PC-3 (cell line): ENCODE results near the gene TBC1D5. TPM values are rescaled to one million over a fixed set of nuclear protein-coding genes. Genes with fewer than 3 reads are reported as not detected.

Experiments used
- ATAC-seq: fragments of 200-7000 bp; cut with Tn5 transposase; 2 replicates; pipeline ENCODE4 v1.9.1; 2020; ENCODE audit warnings: mild to moderate bottlenecking, moderate library complexity
- BruUV-seq: library from RNA; stranded (reverse); fragments of 400-500 nt; replicated peaks from 2 replicates; lab custom pipeline; 2021; lab: Mats Ljungman, UMichigan
- CTCF ChIA-PET: fragments of 300-600 bp; sonication (Branson Sonifier 250); formaldehyde crosslinking; loops from one replicate; lab custom pipeline; 2022; ENCODE audit warnings: antibody characterized with exemption; lab: Charles Lee
- POLR2A ChIA-PET: fragments of 300-600 bp; sonication (Branson Sonifier 250); formaldehyde crosslinking; loops from one replicate; lab custom pipeline; 2022; ENCODE audit warnings: antibody characterized with exemption; ENCODE audit not compliant: unreplicated experiment; lab: Charles Lee
- DNase-seq: peaks from one replicate; pipeline ENCODE4 v3.0.0-alpha.2; 2015
- H2AFZ ChIP-seq: fragments of 300-600 bp; sonication (generic); 2 replicates; pipeline ENCODE4 v1.6.0; 2016; ENCODE audit warnings: antibody characterized with exemption, low read length
- H3F3A ChIP-seq: fragments of 300-600 bp; sonication (generic); one replicate; pipeline ENCODE4 v1.6.0; 2017; ENCODE audit warnings: antibody characterized with exemption, low read length, control low read depth, mild to moderate bottlenecking; ENCODE audit not compliant: unreplicated experiment
- H3K27ac ChIP-seq: fragments of 300-600 bp; sonication (generic); 2 replicates; pipeline ENCODE4 v1.5.1; 2016; ENCODE audit warnings: mild to moderate bottlenecking, low read length
- H3K27me3 ChIP-seq: fragments of 300-600 bp; sonication (generic); 2 replicates; pipeline ENCODE4 v1.6.1; 2016; ENCODE audit warnings: low read length, mixed read lengths
- H3K36me3 ChIP-seq: fragments of 300-600 bp; sonication (generic); 2 replicates; pipeline ENCODE4 v1.6.1; 2016; ENCODE audit warnings: low read depth, mixed run types, low read length, mixed read lengths
- H3K4me1 ChIP-seq: fragments of 300-600 bp; sonication (generic); 2 replicates; pipeline ENCODE4 v1.5.1; 2016; ENCODE audit warnings: low read length; ENCODE audit not compliant: insufficient read depth
- H3K4me2 ChIP-seq: fragments of 300-600 bp; sonication (generic); 2 replicates; pipeline ENCODE4 v1.6.0; 2016; ENCODE audit warnings: low read length
- H3K4me3 ChIP-seq: fragments of 300-600 bp; sonication (generic); 2 replicates; pipeline ENCODE4 v1.5.1; 2016; ENCODE audit warnings: mild to moderate bottlenecking, low read length, mixed read lengths
- H3K79me2 ChIP-seq: fragments of 300-600 bp; sonication (generic); 2 replicates; pipeline ENCODE4 v1.6.1; 2017; ENCODE audit warnings: low read length, mixed read lengths
- H3K9ac ChIP-seq: fragments of 300-600 bp; sonication (generic); 2 replicates; pipeline ENCODE4 v1.6.0; 2016; ENCODE audit warnings: mild to moderate bottlenecking, low read length
- H3K9me2 ChIP-seq: fragments of 300-600 bp; sonication (generic); replicated peaks from 2 replicates; pipeline ENCODE4 v1.6.1; 2016; ENCODE audit warnings: mixed run types, low read length, mixed read lengths
- H3K9me3 ChIP-seq: fragments of 300-600 bp; sonication (generic); 2 replicates; pipeline ENCODE4 v1.6.1; 2016; ENCODE audit warnings: low read length, mixed read lengths
- H4K20me1 ChIP-seq: fragments of 300-600 bp; sonication (generic); 2 replicates; pipeline ENCODE4 v1.6.1; 2016; ENCODE audit warnings: low read length, mixed read lengths
- EZH2 ChIP-seq: fragments of 300-600 bp; sonication (generic); IDR thresholded peaks from one replicate; pipeline ENCODE4 v1.6.1; 2017; ENCODE audit warnings: antibody characterized with exemption, mild to moderate bottlenecking, low read length; ENCODE audit not compliant: unreplicated experiment
- EZH2phosphoT487 ChIP-seq: fragments of 300-600 bp; sonication (generic); IDR thresholded peaks from 2 replicates; pipeline ENCODE4 v1.6.1; 2018; ENCODE audit warnings: mild to moderate bottlenecking, antibody characterized with exemption, low read length, borderline replicate concordance
- intact Hi-C: fragments of 100-400 bp; cut with micrococcal nuclease; formaldehyde crosslinking; loops from 2 replicates; pipeline ENCODE4 v1.9.0; 2023
- total RNA-seq: library from RNA; depleted of rRNA; stranded (reverse); fragments of >200 nt; gene quantifications from 2 replicates; pipeline ENCODE4 v1.2.3, GENCODE V29; 2014
- TF ChIP-seq, protein P1 (sequence below): fragments of 300-600 bp; sonication (generic); conservative IDR thresholded peaks from 2 replicates; pipeline ENCODE4 v1.5.1; 2017; ENCODE audit warnings: antibody characterized with exemption, low read depth, mild to moderate bottlenecking, low read length

The TBC1D5 gene
- total RNA-seq, 1 experiment from 2014 or later: 54.5 TPM

DNA sequence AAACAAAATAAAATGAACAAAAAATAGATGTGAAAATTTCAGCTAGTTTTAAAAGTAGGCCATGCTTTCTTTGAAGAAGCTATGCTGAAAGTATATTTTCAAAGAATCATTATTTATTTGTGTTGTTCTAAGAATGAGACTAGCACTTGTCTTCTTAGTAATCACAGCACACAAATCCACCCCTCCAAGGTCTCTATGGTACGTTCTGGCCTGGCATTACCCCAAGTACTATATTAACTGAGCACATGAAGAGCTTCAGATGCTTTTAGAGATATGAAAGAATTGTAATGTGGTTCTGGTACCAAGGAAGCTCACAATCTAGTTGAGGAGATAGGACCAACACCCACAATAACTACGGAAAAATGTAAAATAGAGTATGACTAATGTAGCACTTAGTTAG lies 441.2 kb downstream of the TBC1D5 start:
- Histone ChIP-seq H2AFZ (no peak overlapping the region), H3K36me3 (no peaks in the 10 kb centered on the region), H3K27ac (no peak overlapping the region), H3K4me1 (no peaks in the 10 kb centered on the region), H3K9me3 (no peaks in the 10 kb centered on the region), H4K20me1 (no peaks in the 10 kb centered on the region), H3F3A (no peaks in the 10 kb centered on the region), H3K27me3 (no peaks in the 10 kb centered on the region), H3K79me2 (no peaks in the 10 kb centered on the region), H3K9me2 (no peaks in the 10 kb centered on the region), H3K9ac (no peak overlapping the region), H3K4me2 (no peak overlapping the region), H3K4me3 (no peak overlapping the region)
- no peak for ATAC-seq
- ChIA-PET CTCF (no interaction called here), POLR2A (interaction anchor here (0.6 kb wide), 2 partner anchors 36 to 48 kb away, joined by 3 to 9 read pairs; no protein-coding TSS in a partner anchor)
- no TSS peak for BruUV-seq
- TF ChIP-seq, protein P1, sequence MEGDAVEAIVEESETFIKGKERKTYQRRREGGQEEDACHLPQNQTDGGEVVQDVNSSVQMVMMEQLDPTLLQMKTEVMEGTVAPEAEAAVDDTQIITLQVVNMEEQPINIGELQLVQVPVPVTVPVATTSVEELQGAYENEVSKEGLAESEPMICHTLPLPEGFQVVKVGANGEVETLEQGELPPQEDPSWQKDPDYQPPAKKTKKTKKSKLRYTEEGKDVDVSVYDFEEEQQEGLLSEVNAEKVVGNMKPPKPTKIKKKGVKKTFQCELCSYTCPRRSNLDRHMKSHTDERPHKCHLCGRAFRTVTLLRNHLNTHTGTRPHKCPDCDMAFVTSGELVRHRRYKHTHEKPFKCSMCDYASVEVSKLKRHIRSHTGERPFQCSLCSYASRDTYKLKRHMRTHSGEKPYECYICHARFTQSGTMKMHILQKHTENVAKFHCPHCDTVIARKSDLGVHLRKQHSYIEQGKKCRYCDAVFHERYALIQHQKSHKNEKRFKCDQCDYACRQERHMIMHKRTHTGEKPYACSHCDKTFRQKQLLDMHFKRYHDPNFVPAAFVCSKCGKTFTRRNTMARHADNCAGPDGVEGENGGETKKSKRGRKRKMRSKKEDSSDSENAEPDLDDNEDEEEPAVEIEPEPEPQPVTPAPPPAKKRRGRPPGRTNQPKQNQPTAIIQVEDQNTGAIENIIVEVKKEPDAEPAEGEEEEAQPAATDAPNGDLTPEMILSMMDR: no peak
- TF ChIP-seq EZH2phosphoT487: no peak
- no peak for TF ChIP-seq EZH2
- intact Hi-C loops: no loop called here
- no peak for DNase-seq

- Histone ChIP-seq H3K4me1 (no peaks in the 10 kb centered on the region), H3K27ac (no peak overlapping the region), H4K20me1 (no peaks in the 10 kb centered on the region), H3K9me3 (no peaks in the 10 kb centered on the region), H3K9me2 (no peaks in the 10 kb centered on the region), H3K4me3 (no peak overlapping the region), H3K79me2 (no peaks in the 10 kb centered on the region), H3K36me3 (no peaks in the 10 kb centered on the region), H3K9ac (no peak overlapping the region), H3K4me2 (no peak overlapping the region), H3F3A (no peaks in the 10 kb centered on the region), H2AFZ (no peak overlapping the region), H3K27me3 (no peaks in the 10 kb centered on the region)
- TF ChIP-seq, protein P1: no peak
- no peak for TF ChIP-seq EZH2phosphoT487
- TF ChIP-seq EZH2: no peak
- intact Hi-C loops: no loop called here
- POLR2A ChIA-PET: no interaction called here
- no peak for ATAC-seq
- CTCF ChIA-PET: no interaction called here
- no peak for DNase-seq
- no TSS peak for BruUV-seq
Measured at GRCh38 chr3:17300441-17300840, 442.0 kb downstream of the TBC1D5 start.

- Histone ChIP-seq H3K27ac (no peak overlapping the region), H3K9me2 (no peaks in the 10 kb centered on the region), H4K20me1 (no peaks in the 10 kb centered on the region), H3K36me3 (no peaks in the 10 kb centered on the region), H3K79me2 (no peaks in the 10 kb centered on the region), H3K9me3 (no peaks in the 10 kb centered on the region), H2AFZ (no peak overlapping the region), H3K4me1 (no peaks in the 10 kb centered on the region), H3K9ac (no peak overlapping the region), H3K4me2 (no peak overlapping the region), H3K4me3 (no peak overlapping the region), H3F3A (no peaks in the 10 kb centered on the region), H3K27me3 (no peaks in the 10 kb centered on the region)
- ChIA-PET CTCF (no interaction called here), POLR2A (no interaction called here)
- ATAC-seq (no peak), DNase-seq (no peak)
- intact Hi-C loops: no loop called here
- BruUV-seq: no TSS peak
- TF ChIP-seq EZH2 (no peak), EZH2phosphoT487 (no peak)
- TF ChIP-seq, protein P1: no peak
Measured at GRCh38 chr3:17298038-17298437, 444.4 kb downstream of the TBC1D5 start.
